ENCODE data around the gene RAB31. TPM values are rescaled to one million over a fixed set of nuclear protein-coding genes. Genes with fewer than 3 reads are reported as not detected.

The RAB31 gene
- polyA plus RNA-seq, 1 donor (not counting 4 experiments of a cell fraction or from before 2014, with no cell fraction given), result 47.0 TPM

GRCh38 chr18:9854801-9855676, 146.9 kb downstream of the RAB31 start:
- Histone ChIP-seq H3K4me2 (ENCODE audit: control insufficient read depth, extremely low read depth, insufficient read depth, low read depth, low read length) (no peak overlapping the region), H2AFZ (ENCODE audit: control insufficient read depth, low read length) (no peak overlapping the region), H3K9me1 (ENCODE audit: control insufficient read depth, extremely low read depth, insufficient read depth, low read length) (no peaks in the 10 kb centered on the region), H3K36me3 (ENCODE audit: control insufficient read depth in 2 of 2, extremely low read depth in 1 of 2, insufficient read depth in 2 of 2, low read length in 2 of 2) (peaks cover 0 to 3% of the 10 kb centered on the region in 2 experiments), H3K27ac (ENCODE audit: control insufficient read depth, insufficient read depth, low read length) (no peak overlapping the region), H3K27me3 (ENCODE audit: control insufficient read depth, extremely low read depth, insufficient read depth, low read length) (no peaks in the 10 kb centered on the region), H3K4me3 (ENCODE audit: control insufficient read depth in 2 of 3, extremely low read depth in 1 of 3, insufficient read depth in 2 of 3, low read depth in 1 of 3, low read length in 3 of 3) (no peak overlapping the region), H3K9ac (ENCODE audit: control insufficient read depth, extremely low read depth, insufficient read depth, low read length) (no peak overlapping the region), H3K4me1 (ENCODE audit: control insufficient read depth, extremely low read depth, insufficient read depth, low read length) (peaks cover 15% of the 10 kb centered on the region), H3K79me2 (ENCODE audit: control insufficient read depth, insufficient read depth, low read length) (no peaks in the 10 kb centered on the region), H3K9me3 (ENCODE audit: control insufficient read depth, low read depth, low read length) (no peaks in the 10 kb centered on the region), H4K20me1 (ENCODE audit: control insufficient read depth, extremely low read depth, insufficient read depth, low read length) (no peaks in the 10 kb centered on the region)
- TF ChIP-seq EZH2 (IDR thresholded peaks at IDR 0.05; ENCODE audit: low read length) (no peak), CTCF (optimal IDR thresholded peaks at IDR 0.05 in 1 of 3, IDR thresholded peaks at IDR 0.05 in 1 of 3, conservative IDR thresholded peaks at IDR 0.05 in 1 of 3; ENCODE audit: extremely low read depth in 1 of 3, insufficient read depth in 2 of 3, low read length in 3 of 3) (no peak)
- DNase-seq (ENCODE audit: low read depth, low spot score), result no peak
- FAIRE-seq, result no peak
- dilution Hi-C loops (cut with MboI; ENCODE audit: extremely low pct_ligation_motif_present, low sequenced_read_pairs), result no loop called here

GRCh38 chr18:9855681-9856080, 147.6 kb downstream of the RAB31 start:
- DNase-seq (ENCODE audit: low read depth, low spot score) (no peak), FAIRE-seq (no peak)
- no peaks in the 10 kb centered on the region for H3K79me2 ChIP-seq (ENCODE audit: control insufficient read depth, insufficient read depth, low read length)
- H3K4me1 ChIP-seq (ENCODE audit: control insufficient read depth, extremely low read depth, insufficient read depth, low read length), result peaks cover 9% of the 10 kb centered on the region
- no peak overlapping the region for H3K27ac ChIP-seq (ENCODE audit: control insufficient read depth, insufficient read depth, low read length)
- TF ChIP-seq EZH2 (IDR thresholded peaks at IDR 0.05; ENCODE audit: low read length) (no peak), CTCF (optimal IDR thresholded peaks at IDR 0.05 in 1 of 3, IDR thresholded peaks at IDR 0.05 in 1 of 3, conservative IDR thresholded peaks at IDR 0.05 in 1 of 3; ENCODE audit: extremely low read depth in 1 of 3, insufficient read depth in 2 of 3, low read length in 3 of 3) (no peak)
- H3K27me3 ChIP-seq (ENCODE audit: control insufficient read depth, extremely low read depth, insufficient read depth, low read length), result no peaks in the 10 kb centered on the region
- no peaks in the 10 kb centered on the region for H4K20me1 ChIP-seq (ENCODE audit: control insufficient read depth, extremely low read depth, insufficient read depth, low read length)
- no peak overlapping the region for H3K4me2 ChIP-seq (ENCODE audit: control insufficient read depth, extremely low read depth, insufficient read depth, low read depth, low read length)
- no peak overlapping the region for H2AFZ ChIP-seq (ENCODE audit: control insufficient read depth, low read length)
- H3K9me3 ChIP-seq (ENCODE audit: control insufficient read depth, low read depth, low read length), result no peaks in the 10 kb centered on the region
- dilution Hi-C loops (cut with MboI; ENCODE audit: extremely low pct_ligation_motif_present, low sequenced_read_pairs), result no loop called here
- no peak overlapping the region for H3K9ac ChIP-seq (ENCODE audit: control insufficient read depth, extremely low read depth, insufficient read depth, low read length)
- peaks cover 0 to 3% of the 10 kb centered on the region in 2 experiments for H3K36me3 ChIP-seq (ENCODE audit: control insufficient read depth in 2 of 2, extremely low read depth in 1 of 2, insufficient read depth in 2 of 2, low read length in 2 of 2)
- H3K9me1 ChIP-seq (ENCODE audit: control insufficient read depth, extremely low read depth, insufficient read depth, low read length), result no peaks in the 10 kb centered on the region
- H3K4me3 ChIP-seq (ENCODE audit: control insufficient read depth in 2 of 3, extremely low read depth in 1 of 3, insufficient read depth in 2 of 3, low read depth in 1 of 3, low read length in 3 of 3), result no peak overlapping the region

Measured in keratinocyte (primary cell).